H9 (cell line): Measurements from ENCODE around the gene LYAR. TPM values are rescaled to one million over a fixed set of nuclear protein-coding genes. Genes with fewer than 3 reads are reported as not detected.

Experiments used
- DNase-seq: peaks from one replicate; pipeline ENCODE4 v3.0.0-alpha.2; 2017
- H2AFZ ChIP-seq: one replicate; pipeline ENCODE4 v1.6.1; 2013; ENCODE audit warnings: mild to moderate bottlenecking, low read length, control low read depth, moderate library complexity
- H2AK5ac ChIP-seq: 2 replicates; pipeline ENCODE4 v1.6.1; 2013; ENCODE audit warnings: low read length, control low read depth, mixed read lengths; ENCODE audit not compliant: insufficient read length
- H2BK120ac ChIP-seq: one replicate; pipeline ENCODE4 v1.6.1; 2013; ENCODE audit warnings: low read depth, mild to moderate bottlenecking, low read length, control low read depth, inconsistent platforms; ENCODE audit not compliant: poor library complexity, severe bottlenecking
- H2BK12ac ChIP-seq: 2 replicates; pipeline ENCODE4 v1.6.1; 2013; ENCODE audit warnings: low read length, control low read depth, mixed read lengths, low read depth; ENCODE audit not compliant: insufficient read length
- H2BK15ac ChIP-seq: 2 replicates; pipeline ENCODE4 v1.6.1; 2013; ENCODE audit warnings: low read depth, low read length, control low read depth
- H2BK20ac ChIP-seq: one replicate; pipeline ENCODE4 v1.6.1; 2013; ENCODE audit warnings: low read depth, mild to moderate bottlenecking, low read length, control low read depth, inconsistent platforms; ENCODE audit not compliant: poor library complexity, severe bottlenecking
- H2BK5ac ChIP-seq: 2 replicates; pipeline ENCODE4 v1.6.1; 2013; ENCODE audit warnings: low read length, control low read depth, mixed read lengths; ENCODE audit not compliant: insufficient read length
- H3K14ac ChIP-seq: 2 replicates; pipeline ENCODE4 v1.6.1; 2013; ENCODE audit warnings: low read length, control low read depth; ENCODE audit not compliant: insufficient read depth
- H3K18ac ChIP-seq: 2 replicates; pipeline ENCODE4 v1.6.1; 2013; ENCODE audit warnings: low read depth, mild to moderate bottlenecking, mixed read lengths, low read length, control low read depth; ENCODE audit not compliant: insufficient read length
- H3K23ac ChIP-seq: 2 replicates; pipeline ENCODE4 v1.6.1; 2013; ENCODE audit warnings: low read length, control low read depth, mixed read lengths, low read depth; ENCODE audit not compliant: insufficient read length
- H3K23me2 ChIP-seq: 2 replicates; pipeline ENCODE4 v1.6.1; 2013; ENCODE audit warnings: low read depth, mild to moderate bottlenecking, mixed read lengths, low read length, control low read depth; ENCODE audit not compliant: insufficient read length, poor library complexity, severe bottlenecking
- H3K27ac ChIP-seq: 2 replicates; pipeline ENCODE4 v1.5.1; 2013; ENCODE audit warnings: low read length, control low read depth, mixed read lengths, low read depth; ENCODE audit not compliant: insufficient read length
- H3K27me3 ChIP-seq: 2 replicates; pipeline ENCODE4 v1.6.1; 2013; ENCODE audit warnings: low read length, control low read depth, inconsistent platforms; ENCODE audit not compliant: insufficient read depth
- H3K4ac ChIP-seq: 2 replicates; pipeline ENCODE4 v1.6.1; 2013; ENCODE audit warnings: low read depth, mild to moderate bottlenecking, control low read depth, inconsistent platforms, low read length, moderate library complexity
- H3K4me1 ChIP-seq: 2 replicates; pipeline ENCODE4 v1.6.1; 2013; ENCODE audit warnings: low read length, control low read depth, inconsistent platforms; ENCODE audit not compliant: insufficient read depth
- H3K4me2 ChIP-seq: 2 replicates; pipeline ENCODE4 v1.6.1; 2013; ENCODE audit warnings: low read length, control low read depth, mixed read lengths; ENCODE audit not compliant: insufficient read length, insufficient read depth
- H3K56ac ChIP-seq: 2 replicates; pipeline ENCODE4 v1.6.1; 2013; ENCODE audit warnings: low read depth, mild to moderate bottlenecking, mixed read lengths, low read length, control low read depth; ENCODE audit not compliant: insufficient read length
- H3K79me1 ChIP-seq: 2 replicates; pipeline ENCODE4 v1.6.1; 2013; ENCODE audit warnings: low read depth, mild to moderate bottlenecking, moderate library complexity, low read length, control low read depth, inconsistent platforms; ENCODE audit not compliant: insufficient read depth, poor library complexity, severe bottlenecking
- H3K79me2 ChIP-seq: 2 replicates; pipeline ENCODE4 v1.6.1; 2013; ENCODE audit warnings: low read length, control low read depth, inconsistent platforms; ENCODE audit not compliant: insufficient read depth
- H3K9ac ChIP-seq: 2 replicates; pipeline ENCODE4 v1.6.1; 2013; ENCODE audit warnings: low read length, control low read depth, mixed read lengths; ENCODE audit not compliant: insufficient read length; ENCODE audit errors: extremely low read depth
- H3K9me3 ChIP-seq: one replicate; pipeline ENCODE4 v1.6.1; 2013; ENCODE audit warnings: low read depth, low read length, inconsistent platforms; ENCODE audit not compliant: control insufficient read depth
- H3T11ph ChIP-seq: one replicate; pipeline ENCODE4 v1.6.1; 2013; ENCODE audit warnings: mild to moderate bottlenecking, low read length, control low read depth, inconsistent platforms
- H4K20me1 ChIP-seq: one replicate; pipeline ENCODE4 v1.6.1; 2013; ENCODE audit not compliant: control insufficient read depth, insufficient read length, insufficient read depth
- H4K5ac ChIP-seq: 2 replicates; pipeline ENCODE4 v1.6.1; 2013; ENCODE audit warnings: low read depth, mild to moderate bottlenecking, mixed read lengths, low read length, control low read depth; ENCODE audit not compliant: insufficient read length
- H4K8ac ChIP-seq: replicated peaks from 2 replicates; pipeline ENCODE4 v1.6.1; 2013; ENCODE audit warnings: low read length, control low read depth, mixed read lengths, low read depth; ENCODE audit not compliant: insufficient read length
- H4K91ac ChIP-seq: 2 replicates; pipeline ENCODE4 v1.6.1; 2013; ENCODE audit warnings: low read depth, mild to moderate bottlenecking, moderate library complexity, mixed read lengths, low read length, control low read depth; ENCODE audit not compliant: insufficient read length
- H3K27ac Mint-ChIP-seq, 3 experiments: 2 replicates in 2 of 3; 3 replicates in 1 of 3; pipeline ENCODE4 v1.8.0; 2020 to 2021; ENCODE audit warnings: mixed read lengths in 3 of 3, mild to moderate bottlenecking in 1 of 3, moderate library complexity in 1 of 3
- H3K27me3 Mint-ChIP-seq: 2 replicates; pipeline ENCODE4 v1.8.0; 2021; ENCODE audit warnings: low read depth, mild to moderate bottlenecking, moderate library complexity, mixed read lengths
- H3K36me3 Mint-ChIP-seq, 3 experiments: 2 replicates in 2 of 3; 3 replicates in 1 of 3; pipeline ENCODE4 v1.8.0; 2020 to 2021; ENCODE audit warnings: low read depth in 3 of 3, mixed read lengths in 3 of 3; ENCODE audit not compliant: insufficient read depth in 1 of 3
- H3K4me1 Mint-ChIP-seq, 2 experiments: 2 replicates each; pipeline ENCODE4 v1.8.0; 2020; ENCODE audit warnings: mixed read lengths in 2 of 2
- H3K4me3 Mint-ChIP-seq, 2 experiments: 2 replicates in 1 of 2; 3 replicates in 1 of 2; pipeline ENCODE4 v1.8.0; 2020 to 2021; ENCODE audit warnings: mild to moderate bottlenecking in 2 of 2, mixed read lengths in 2 of 2, moderate library complexity in 1 of 2
- H3K9me3 Mint-ChIP-seq, 2 experiments: 2 replicates in 1 of 2; 3 replicates in 1 of 2; pipeline ENCODE4 v1.8.0; 2020; ENCODE audit warnings: mild to moderate bottlenecking in 2 of 2, mixed read lengths in 2 of 2, moderate library complexity in 1 of 2
- CTCF ChIP-seq: fragments of 200-600 bp; sonication (generic); conservative IDR thresholded peaks from 3 replicates; pipeline ENCODE4 v1.8.0; 2021; ENCODE audit warnings: antibody characterized with exemption, mild to moderate bottlenecking
- WGBS: extraction: QIAGEN DNeasy Blood & Tissue Kit; methylation state at CpG from one replicate; pipeline ENCODE4 v1.1.7; 2013; ENCODE audit warnings: missing lambda C conversion rate, low lambda C conversion rate, mixed read lengths; ENCODE audit not compliant: insufficient read length; ENCODE audit errors: extremely low coverage; 5-methylcytosine and 5-hydroxymethylcytosine counted together
- total RNA-seq: library from RNA; stranded (reverse); gene quantifications from 2 replicates; pipeline ENCODE4 v1.2.1, GENCODE V29; 2021

LYAR gene
- total RNA-seq, 1 experiment from 2014 or later: 50.9 TPM

GRCh38 chr4:4339504-4340085, 49.6 kb upstream of the LYAR start:
- Histone ChIP-seq H3K27me3 (no peaks in the 10 kb centered on the region), H3K79me1 (no peaks in the 10 kb centered on the region), H3K27ac (no peak overlapping the region), H2AK5ac (no peak overlapping the region), H3K23me2 (no peaks in the 10 kb centered on the region), H4K91ac (no peak overlapping the region), H2BK12ac (no peak overlapping the region), H4K8ac (no peak overlapping the region), H3K4me2 (no peak overlapping the region), H3K79me2 (no peaks in the 10 kb centered on the region), H3K9ac (no peak overlapping the region), H2BK15ac (no peak overlapping the region), H3K18ac (no peak overlapping the region), H4K5ac (no peak overlapping the region), H4K20me1 (no peaks in the 10 kb centered on the region), H3K14ac (no peak overlapping the region; the same call in 1 of the 2 replicates), H2AFZ (no peak overlapping the region), H3K23ac (no peak overlapping the region), H2BK120ac (no peak overlapping the region), H3K9me3 (no peaks in the 10 kb centered on the region), H3K56ac (no peak overlapping the region), H2BK5ac (no peak overlapping the region), H3K4ac (no peak overlapping the region), H2BK20ac (no peak overlapping the region), H3K4me1 (no peaks in the 10 kb centered on the region), H3T11ph (no peak overlapping the region)
- H3K36me3 Mint-ChIP-seq: no peaks in the 10 kb centered on the region
- DNase-seq: no peak
- WGBS: no CpG with 5 or more reads among the region's 21 CpGs
- H3K4me3 Mint-ChIP-seq: no peak overlapping the region
- H3K27ac Mint-ChIP-seq: no peak overlapping the region
- no peaks in the 10 kb centered on the region; a peak in 1 of 5 replicates for H3K9me3 Mint-ChIP-seq
- peaks cover 36% of the 10 kb centered on the region for H3K27me3 Mint-ChIP-seq
- no peaks in the 10 kb centered on the region; a peak in 1 of 4 replicates for H3K4me1 Mint-ChIP-seq
- no peak for TF ChIP-seq CTCF
